LNCAP (cell line): ENCODE measurements around the gene AQR.

Source experiments
- TF ChIP-seq, protein P1 (sequence below): fragments of 450-650 bp; IDR thresholded peaks from 2 replicates; pipeline ENCODE4 v1.5.1; 2017; ENCODE audit warnings: mild to moderate bottlenecking

AQR gene

GRCh38 chr15:34855893-34856292, 113.6 kb downstream of the AQR start:
- TF ChIP-seq, protein P1, sequence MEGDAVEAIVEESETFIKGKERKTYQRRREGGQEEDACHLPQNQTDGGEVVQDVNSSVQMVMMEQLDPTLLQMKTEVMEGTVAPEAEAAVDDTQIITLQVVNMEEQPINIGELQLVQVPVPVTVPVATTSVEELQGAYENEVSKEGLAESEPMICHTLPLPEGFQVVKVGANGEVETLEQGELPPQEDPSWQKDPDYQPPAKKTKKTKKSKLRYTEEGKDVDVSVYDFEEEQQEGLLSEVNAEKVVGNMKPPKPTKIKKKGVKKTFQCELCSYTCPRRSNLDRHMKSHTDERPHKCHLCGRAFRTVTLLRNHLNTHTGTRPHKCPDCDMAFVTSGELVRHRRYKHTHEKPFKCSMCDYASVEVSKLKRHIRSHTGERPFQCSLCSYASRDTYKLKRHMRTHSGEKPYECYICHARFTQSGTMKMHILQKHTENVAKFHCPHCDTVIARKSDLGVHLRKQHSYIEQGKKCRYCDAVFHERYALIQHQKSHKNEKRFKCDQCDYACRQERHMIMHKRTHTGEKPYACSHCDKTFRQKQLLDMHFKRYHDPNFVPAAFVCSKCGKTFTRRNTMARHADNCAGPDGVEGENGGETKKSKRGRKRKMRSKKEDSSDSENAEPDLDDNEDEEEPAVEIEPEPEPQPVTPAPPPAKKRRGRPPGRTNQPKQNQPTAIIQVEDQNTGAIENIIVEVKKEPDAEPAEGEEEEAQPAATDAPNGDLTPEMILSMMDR = no peak

DNA sequence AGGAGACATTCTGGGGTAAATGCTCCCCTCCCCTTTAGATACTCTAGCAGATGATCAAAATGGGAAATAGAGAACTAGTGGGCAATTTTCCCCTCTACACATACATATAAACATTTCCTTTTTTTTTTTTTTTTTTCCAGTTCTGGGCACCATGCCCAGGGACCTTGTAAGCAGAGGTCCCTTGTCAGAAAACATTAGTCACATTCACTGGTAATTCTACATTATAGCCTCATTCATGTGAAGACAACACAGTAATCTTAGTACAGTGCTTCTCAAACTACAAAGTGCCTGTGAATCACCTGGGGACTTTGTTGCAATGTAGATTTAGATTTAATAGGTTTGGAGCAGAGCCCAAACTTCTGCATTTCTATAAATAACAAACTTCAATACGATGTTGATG, 114.1 kb downstream of the AQR start:
- TF ChIP-seq, protein P1 = no peak

DNA sequence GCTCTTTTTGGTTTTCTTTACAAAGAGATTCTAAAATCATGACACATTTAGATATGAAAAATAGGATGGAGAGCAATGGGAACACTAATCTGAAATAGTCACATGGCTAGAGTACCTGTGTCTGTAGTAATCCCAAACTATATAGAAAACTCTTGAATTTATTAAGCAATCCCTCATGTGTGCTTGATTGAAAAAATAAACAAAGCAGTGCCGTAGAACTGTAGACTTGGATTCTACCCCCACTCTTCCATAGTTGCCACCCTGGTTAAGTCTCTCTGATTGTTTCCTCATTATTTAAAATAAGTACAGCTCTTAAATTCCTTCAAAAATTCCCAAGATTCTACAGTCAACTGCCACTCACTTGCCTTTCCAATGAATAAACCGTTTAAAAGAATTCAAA, 115.3 kb downstream of the AQR start:
- TF ChIP-seq, protein P1 = no peak

- TF ChIP-seq, protein P1 = peak; percentile 54; the same call in 1 of the 2 replicates
Observed at GRCh38 chr15:34853001-34853758, 116.4 kb downstream of the AQR start.

GRCh38 chr15:34851751-34852150, 117.8 kb downstream of the AQR start:
- TF ChIP-seq, protein P1 = no peak

DNA sequence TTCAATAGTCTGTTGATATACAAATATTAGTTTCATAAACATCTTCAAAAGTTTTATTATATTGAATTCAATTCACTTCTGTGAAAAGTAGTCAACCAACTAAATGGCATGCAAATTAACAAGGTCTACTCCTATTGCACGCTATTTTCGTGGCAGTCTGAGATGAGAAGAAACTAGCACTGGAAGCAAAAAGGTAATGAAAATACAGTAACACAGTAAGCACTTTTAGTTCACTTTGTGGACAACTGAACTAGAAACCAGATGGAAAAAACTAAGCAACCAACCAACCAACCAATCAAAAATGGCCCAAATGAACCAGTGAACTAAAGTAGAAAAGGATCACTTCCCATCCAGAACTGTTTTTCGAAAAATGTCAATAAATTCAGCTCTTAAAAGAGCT, 118.5 kb downstream of the AQR start:
- TF ChIP-seq, protein P1 = no peak

GRCh38 chr15:34850121-34850520, 119.4 kb downstream of the AQR start:
- TF ChIP-seq, protein P1 = no peak
